ENCODE data around the gene SMPD4. TPM values are rescaled to one million over a fixed set of nuclear protein-coding genes. Genes with fewer than 3 reads are reported as not detected.
"Not testable (repeated sequence)": the region's sequence is repeated elsewhere in the genome, so short reads cannot be mapped to it uniquely, and the experiment has no call there.

SMPD4 gene
- total RNA-seq, 1 donor, result 20.3 TPM

- no peak for TF ChIP-seq CTCF (IDR thresholded peaks at IDR 0.05; ENCODE audit: insufficient read depth, low read depth, low read length)
- DNase-seq (ENCODE audit: low read depth), result peak; percentile 21
- peak overlapping the region; percentile 61 for H3K4me3 ChIP-seq (ENCODE audit: low read depth, low read length)
These were observed 2.3 kb upstream of the SMPD4 start for GRCh38 chr2:130183512-130184373.

GRCh38 chr2:130182826-130183511 lies 1.6 kb upstream of the SMPD4 start:
- peak overlapping the region; percentile 61 for H3K4me3 ChIP-seq (ENCODE audit: low read depth, low read length)
- peak; percentile 15 for DNase-seq (ENCODE audit: low read depth)

GRCh38 chr2:130181880-130182682 lies 679 bp upstream of the SMPD4 start, which contains the start of gene MZT2B:
TSS of gene MZT2B (plus strand) at chr2:130182262. CDS start at chr2:130182283, 21 bp downstream.
- H3K4me3 ChIP-seq (ENCODE audit: low read depth, low read length), result peak within 1 kb of the TSS; percentile 93
- peak; percentile 62 for TF ChIP-seq CTCF (IDR thresholded peaks at IDR 0.05; ENCODE audit: insufficient read depth, low read depth, low read length)

GRCh38 chr2:130180404-130181324 lies 738 bp downstream of the SMPD4 start:
- DNase-seq (ENCODE audit: low read depth), result peak; percentile 38

More at GRCh38 chr2:130181880-130182682, 679 bp upstream of the SMPD4 start, which contains the start of gene MZT2B:
- DNase-seq (ENCODE audit: low read depth), result peak; percentile 79

GRCh38 chr2:130174866-130175265 lies 6.5 kb downstream of the SMPD4 start:
- H3K4me3 ChIP-seq (ENCODE audit: low read depth, low read length); DNase-seq (ENCODE audit: low read depth): not testable (repeated sequence)

More at GRCh38 chr2:130180404-130181324, 738 bp downstream of the SMPD4 start:
- peak overlapping the region; percentile 93 for H3K4me3 ChIP-seq (ENCODE audit: low read depth, low read length)

- no peak for DNase-seq (ENCODE audit: low read depth)
- no peak for TF ChIP-seq CTCF (IDR thresholded peaks at IDR 0.05; ENCODE audit: insufficient read depth, low read depth, low read length)
- no peak overlapping the region for H3K4me3 ChIP-seq (ENCODE audit: low read depth, low read length)
These were observed 11.5 kb downstream of the SMPD4 start for GRCh38 chr2:130169896-130170295.

GRCh38 chr2:130169163-130169562 lies 12.2 kb downstream of the SMPD4 start:
- not testable (repeated sequence) for H3K4me3 ChIP-seq (ENCODE audit: low read depth, low read length)

GRCh38 chr2:130166611-130167010 lies 14.8 kb downstream of the SMPD4 start:
- DNase-seq (ENCODE audit: low read depth); H3K4me3 ChIP-seq (ENCODE audit: low read depth, low read length): not testable (repeated sequence)

More at GRCh38 chr2:130169163-130169562, 12.2 kb downstream of the SMPD4 start:
- not testable (repeated sequence) for DNase-seq (ENCODE audit: low read depth)
